Endodermal cell (in vitro differentiated cells): ENCODE results near the gene BZW1. TPM values are rescaled to one million over a fixed set of nuclear protein-coding genes. Genes with fewer than 3 reads are reported as not detected.

Experiments used
- DNase-seq: peaks from one replicate; pipeline ENCODE4 v3.0.0-alpha.2; 2017
- H3K27ac ChIP-seq: 2 replicates; pipeline ENCODE4 v1.5.1; 2013; ENCODE audit warnings: mild to moderate bottlenecking, low read depth, low read length, moderate library complexity
- H3K27me3 ChIP-seq: 2 replicates; pipeline ENCODE4 v1.6.1; 2013; ENCODE audit warnings: mild to moderate bottlenecking, low read length, moderate library complexity; ENCODE audit not compliant: insufficient read depth, control insufficient read depth, poor library complexity, severe bottlenecking
- H3K36me3 ChIP-seq: 2 replicates; pipeline ENCODE4 v1.7.0; 2013; ENCODE audit warnings: mild to moderate bottlenecking, low read length, moderate library complexity; ENCODE audit not compliant: control insufficient read depth, insufficient read depth
- H3K4me1 ChIP-seq: one replicate; pipeline ENCODE4 v1.7.0; 2013; ENCODE audit warnings: low read length; ENCODE audit not compliant: control insufficient read depth, insufficient read depth
- H3K4me3 ChIP-seq: 2 replicates; pipeline ENCODE4 v1.5.1; 2013; ENCODE audit warnings: mild to moderate bottlenecking, low read length, moderate library complexity
- H3K9ac ChIP-seq: 2 replicates; pipeline ENCODE4 v1.6.1; 2013; ENCODE audit warnings: mild to moderate bottlenecking, low read length, moderate library complexity; ENCODE audit not compliant: poor library complexity, severe bottlenecking; ENCODE audit errors: extremely low read depth
- H3K9me3 ChIP-seq: 2 replicates; pipeline ENCODE4 v1.6.1; 2013; ENCODE audit warnings: mild to moderate bottlenecking, low read length, moderate library complexity; ENCODE audit not compliant: control insufficient read depth
- H3K27ac Mint-ChIP-seq: 2 replicates; pipeline ENCODE4 v1.8.0; 2020; ENCODE audit warnings: mixed read lengths
- H3K27me3 Mint-ChIP-seq: 2 replicates; pipeline ENCODE4 v1.8.0; 2021; ENCODE audit warnings: mild to moderate bottlenecking, mixed read lengths; ENCODE audit not compliant: insufficient read depth
- H3K36me3 Mint-ChIP-seq: 2 replicates; pipeline ENCODE4 v1.8.0; 2020; ENCODE audit warnings: low read depth, mixed read lengths
- H3K4me1 Mint-ChIP-seq: 2 replicates; pipeline ENCODE4 v1.8.0; 2020; ENCODE audit warnings: mixed read lengths
- H3K4me3 Mint-ChIP-seq: 2 replicates; pipeline ENCODE4 v1.8.0; 2020; ENCODE audit warnings: mild to moderate bottlenecking, moderate library complexity, mixed read lengths
- H3K9me3 Mint-ChIP-seq: 2 replicates; pipeline ENCODE4 v1.8.0; 2020; ENCODE audit warnings: mild to moderate bottlenecking, mixed read lengths
- WGBS, 2 experiments: methylation state at CpG; one replicate each; pipeline versions ENCODE4 v1.1.5 to v1.1.7; 2013; ENCODE audit warnings: missing lambda C conversion rate in 2 of 2, mixed read lengths in 1 of 2; ENCODE audit not compliant: insufficient coverage in 1 of 2, insufficient read length in 1 of 2; 5-methylcytosine and 5-hydroxymethylcytosine counted together
- total RNA-seq, 2 donors: library from RNA; stranded (reverse); fragmentation: NEBNext Ultra II Directional in 1 of 2; extraction: Animal tissue kit (Norgen Biotek cat#: 25700) in 1 of 2; gene quantifications; 2 replicates in 1 of 2; 3 replicates in 1 of 2; pipeline ENCODE4 v1.2.1, GENCODE V29; 2021
- TF ChIP-seq, protein P1 (sequence below): fragments of 200-600 bp; sonication (generic); conservative IDR thresholded peaks from 2 replicates; pipeline ENCODE4 v1.5.0; 2021; ENCODE audit warnings: antibody characterized with exemption, mild to moderate bottlenecking

BZW1 gene
- total RNA-seq, 2 donors from 2014 or later, result 314 to 323 TPM

DNA sequence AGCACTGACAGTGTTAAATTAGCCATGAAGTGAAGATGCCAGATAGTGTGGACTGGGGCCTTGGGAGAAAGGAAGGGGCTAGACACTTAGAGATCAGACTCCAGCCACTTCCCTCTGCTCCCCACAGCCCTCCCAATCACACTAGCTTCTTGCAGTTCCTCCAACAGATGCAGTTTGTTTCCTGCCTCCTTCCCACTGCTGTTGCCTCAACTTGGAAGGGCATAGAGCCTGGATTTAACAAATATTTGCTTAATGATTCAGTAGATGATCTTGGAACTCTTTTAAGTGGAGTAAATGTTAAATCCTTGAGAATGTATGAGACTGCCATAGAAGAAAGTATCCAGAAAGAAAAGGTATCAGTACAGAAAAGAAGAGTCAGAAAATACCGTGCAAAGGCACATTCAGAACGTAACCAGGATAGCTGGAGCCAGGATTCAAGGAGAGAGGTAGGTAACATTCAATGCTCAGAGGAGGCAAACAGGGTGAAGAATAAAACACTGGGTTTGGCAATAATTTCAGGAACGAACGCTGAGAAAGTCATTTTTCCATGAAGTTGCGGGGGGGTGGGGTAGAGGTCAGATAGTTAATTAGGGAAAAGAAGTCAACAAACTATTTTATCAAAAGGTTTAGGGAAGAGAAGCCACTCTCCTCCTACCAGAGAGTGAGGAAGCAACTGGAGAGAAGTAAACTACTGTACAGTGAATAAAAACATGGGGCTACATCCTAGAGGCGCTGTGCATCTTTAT lies 1.3 kb upstream of the BZW1 start:
- Mint-ChIP-seq H3K4me3 (peak overlapping the region; percentile 92), H3K27me3 (no peaks in the 10 kb centered on the region), H3K4me1 (peaks cover 28% of the 10 kb centered on the region), H3K27ac (peak overlapping the region; percentile 98), H3K9me3 (no peaks in the 10 kb centered on the region), H3K36me3 (peaks cover 22% of the 10 kb centered on the region)
- Histone ChIP-seq H3K36me3 (peaks cover 27% of the 10 kb centered on the region), H3K27ac (peak overlapping the region; percentile 70), H3K27me3 (no peaks in the 10 kb centered on the region), H3K4me1 (peaks cover 10% of the 10 kb centered on the region), H3K4me3 (peak overlapping the region; percentile 82), H3K9me3 (no peaks in the 10 kb centered on the region), H3K9ac (peak overlapping the region; percentile 51)
- TF ChIP-seq, protein P1, sequence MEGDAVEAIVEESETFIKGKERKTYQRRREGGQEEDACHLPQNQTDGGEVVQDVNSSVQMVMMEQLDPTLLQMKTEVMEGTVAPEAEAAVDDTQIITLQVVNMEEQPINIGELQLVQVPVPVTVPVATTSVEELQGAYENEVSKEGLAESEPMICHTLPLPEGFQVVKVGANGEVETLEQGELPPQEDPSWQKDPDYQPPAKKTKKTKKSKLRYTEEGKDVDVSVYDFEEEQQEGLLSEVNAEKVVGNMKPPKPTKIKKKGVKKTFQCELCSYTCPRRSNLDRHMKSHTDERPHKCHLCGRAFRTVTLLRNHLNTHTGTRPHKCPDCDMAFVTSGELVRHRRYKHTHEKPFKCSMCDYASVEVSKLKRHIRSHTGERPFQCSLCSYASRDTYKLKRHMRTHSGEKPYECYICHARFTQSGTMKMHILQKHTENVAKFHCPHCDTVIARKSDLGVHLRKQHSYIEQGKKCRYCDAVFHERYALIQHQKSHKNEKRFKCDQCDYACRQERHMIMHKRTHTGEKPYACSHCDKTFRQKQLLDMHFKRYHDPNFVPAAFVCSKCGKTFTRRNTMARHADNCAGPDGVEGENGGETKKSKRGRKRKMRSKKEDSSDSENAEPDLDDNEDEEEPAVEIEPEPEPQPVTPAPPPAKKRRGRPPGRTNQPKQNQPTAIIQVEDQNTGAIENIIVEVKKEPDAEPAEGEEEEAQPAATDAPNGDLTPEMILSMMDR, result no peak
- WGBS, 2 experiments, result 58 to 72% methylated on average over 5 to 6 of the region's 6 CpGs
- no peak for DNase-seq

- H3K36me3 ChIP-seq, result peaks cover 33% of the 10 kb centered on the region
- no peaks in the 10 kb centered on the region for H3K27me3 ChIP-seq
- H3K9ac ChIP-seq, result peak overlapping the region; percentile 51
- H3K4me3 Mint-ChIP-seq, result peak overlapping the region; percentile 92
- peaks cover 10% of the 10 kb centered on the region for H3K4me1 ChIP-seq
- TF ChIP-seq, protein P1, result no peak
- peak overlapping the region; percentile 98 for H3K27ac Mint-ChIP-seq
- DNase-seq, result no peak
- H3K27ac ChIP-seq, result peak overlapping the region; percentile 70
- H3K9me3 ChIP-seq, result no peaks in the 10 kb centered on the region
- peaks cover 28% of the 10 kb centered on the region for H3K4me1 Mint-ChIP-seq
- no peaks in the 10 kb centered on the region for H3K9me3 Mint-ChIP-seq
- H3K36me3 Mint-ChIP-seq, result peaks cover 27% of the 10 kb centered on the region
- H3K4me3 ChIP-seq, result peak overlapping the region; percentile 82
- no peaks in the 10 kb centered on the region for H3K27me3 Mint-ChIP-seq
- WGBS, 2 experiments, result 2 to 14% methylated on average over 7 to 11 of the region's 11 CpGs
Measured at GRCh38 chr2:200810998-200811332, 745 bp upstream of the BZW1 start.

DNA sequence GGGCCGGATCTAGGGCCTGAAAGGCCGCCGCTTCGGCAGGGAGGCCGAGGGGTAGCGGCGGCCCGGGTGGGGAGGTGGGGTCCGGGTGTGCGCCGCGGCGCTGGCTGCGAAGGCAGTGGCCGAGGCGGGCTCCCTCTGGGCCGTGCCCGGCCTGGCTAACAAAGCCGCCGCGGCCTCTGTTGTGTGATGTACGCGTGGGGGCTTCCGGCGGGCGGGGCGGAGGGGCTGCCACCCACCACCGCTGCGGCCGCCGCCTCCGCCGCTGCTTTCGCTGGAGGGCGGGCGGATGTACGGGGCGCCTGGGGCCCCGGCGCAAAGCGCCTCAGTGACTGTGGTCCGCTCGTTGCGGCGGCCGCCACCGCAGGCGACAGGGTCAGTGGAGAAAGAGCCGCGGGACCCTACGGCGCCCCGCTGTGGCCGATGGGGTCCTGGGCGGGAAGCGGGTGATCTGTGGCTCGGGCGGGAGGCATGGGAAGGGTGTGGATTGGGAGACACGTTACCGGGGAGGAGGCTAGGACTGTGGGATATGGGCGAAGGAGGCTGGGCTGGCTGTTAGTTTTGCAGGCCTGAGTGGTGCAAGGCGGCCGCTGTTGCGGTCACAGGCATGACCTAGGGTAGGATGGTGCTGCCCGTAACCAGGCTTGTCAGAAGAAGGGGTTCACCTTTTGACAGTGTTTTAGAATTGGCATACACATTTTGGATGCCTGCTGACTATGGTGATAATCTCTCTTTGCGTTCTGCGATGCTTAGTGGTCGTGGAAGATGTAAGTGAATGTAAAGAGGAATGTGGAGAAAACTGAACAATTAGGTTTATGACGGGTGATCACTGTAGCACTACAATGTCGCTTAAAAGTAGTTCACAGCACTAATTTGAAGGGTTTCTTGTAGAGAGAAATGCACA lies 662 bp downstream of the BZW1 start:
- peak overlapping the region; percentile 92 for H3K4me3 Mint-ChIP-seq
- peak overlapping the region; percentile 93 for H3K9ac ChIP-seq
- WGBS, 2 experiments, result 1 to 11% methylated on average over 8 to 70 of the region's 70 CpGs
- H3K27me3 ChIP-seq, result no peaks in the 10 kb centered on the region
- peaks cover 10% of the 10 kb centered on the region for H3K4me1 ChIP-seq
- peak overlapping the region; percentile 91 for H3K4me3 ChIP-seq
- H3K9me3 ChIP-seq, result no peaks in the 10 kb centered on the region
- H3K27ac ChIP-seq, result peak overlapping the region; percentile 99
- no peaks in the 10 kb centered on the region for H3K9me3 Mint-ChIP-seq
- TF ChIP-seq, protein P1, result peak; percentile 36
- H3K36me3 Mint-ChIP-seq, result peaks cover 40% of the 10 kb centered on the region
- peaks cover 47% of the 10 kb centered on the region for H3K36me3 ChIP-seq
- H3K4me1 Mint-ChIP-seq, result peaks cover 28% of the 10 kb centered on the region
- H3K27me3 Mint-ChIP-seq, result no peaks in the 10 kb centered on the region
- DNase-seq, result peak; percentile 84
- peak overlapping the region; percentile 97 for H3K27ac Mint-ChIP-seq
